ENCODE data around the gene LRRC8C. TPM values are rescaled to one million over a fixed set of nuclear protein-coding genes. Genes with fewer than 3 reads are reported as not detected.

The LRRC8C gene
- total and polyA plus RNA-seq, 4 donors: 0.63 to 3.5 (median 1.5) TPM

DNA sequence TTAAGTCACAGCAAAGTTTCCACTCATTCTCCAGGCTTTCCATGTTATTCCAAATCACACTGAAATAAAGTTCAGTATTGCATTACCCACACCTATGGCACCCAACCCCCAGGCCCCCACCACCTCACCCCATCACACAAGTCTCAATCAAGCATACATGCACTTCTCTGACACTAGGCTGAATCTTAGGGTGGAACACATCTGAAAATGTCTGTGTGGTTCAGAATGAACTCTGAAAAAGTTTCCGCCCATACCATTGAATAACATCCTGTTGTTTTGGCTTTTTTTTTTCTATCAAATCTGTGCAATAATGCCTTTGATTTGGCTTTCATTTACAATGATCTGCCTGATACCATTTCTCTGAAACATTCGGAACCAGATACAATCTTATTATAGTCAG lies 25.8 kb upstream of the LRRC8C start:
- H3K27me3 ChIP-seq (ENCODE audit: control insufficient read depth in 4 of 4, insufficient read depth in 4 of 4, low read length in 3 of 4): no peaks in the 10 kb centered on the region
- H3K9me3 ChIP-seq (ENCODE audit: control insufficient read depth in 4 of 4, low read length in 3 of 4): no peaks in the 10 kb centered on the region
- no peak overlapping the region for H3K9ac ChIP-seq (ENCODE audit: low read depth in 1 of 2, low read length in 2 of 2)
- WGBS: 84% methylated on average over 2 of the region's 2 CpGs
- H3K4me3 ChIP-seq (ENCODE audit: low read depth in 1 of 3, low read length in 3 of 3): no peak overlapping the region
- no peak for TF ChIP-seq HNF4A (conservative IDR thresholded peaks at IDR 0.05)
- TF ChIP-seq, protein P1, sequence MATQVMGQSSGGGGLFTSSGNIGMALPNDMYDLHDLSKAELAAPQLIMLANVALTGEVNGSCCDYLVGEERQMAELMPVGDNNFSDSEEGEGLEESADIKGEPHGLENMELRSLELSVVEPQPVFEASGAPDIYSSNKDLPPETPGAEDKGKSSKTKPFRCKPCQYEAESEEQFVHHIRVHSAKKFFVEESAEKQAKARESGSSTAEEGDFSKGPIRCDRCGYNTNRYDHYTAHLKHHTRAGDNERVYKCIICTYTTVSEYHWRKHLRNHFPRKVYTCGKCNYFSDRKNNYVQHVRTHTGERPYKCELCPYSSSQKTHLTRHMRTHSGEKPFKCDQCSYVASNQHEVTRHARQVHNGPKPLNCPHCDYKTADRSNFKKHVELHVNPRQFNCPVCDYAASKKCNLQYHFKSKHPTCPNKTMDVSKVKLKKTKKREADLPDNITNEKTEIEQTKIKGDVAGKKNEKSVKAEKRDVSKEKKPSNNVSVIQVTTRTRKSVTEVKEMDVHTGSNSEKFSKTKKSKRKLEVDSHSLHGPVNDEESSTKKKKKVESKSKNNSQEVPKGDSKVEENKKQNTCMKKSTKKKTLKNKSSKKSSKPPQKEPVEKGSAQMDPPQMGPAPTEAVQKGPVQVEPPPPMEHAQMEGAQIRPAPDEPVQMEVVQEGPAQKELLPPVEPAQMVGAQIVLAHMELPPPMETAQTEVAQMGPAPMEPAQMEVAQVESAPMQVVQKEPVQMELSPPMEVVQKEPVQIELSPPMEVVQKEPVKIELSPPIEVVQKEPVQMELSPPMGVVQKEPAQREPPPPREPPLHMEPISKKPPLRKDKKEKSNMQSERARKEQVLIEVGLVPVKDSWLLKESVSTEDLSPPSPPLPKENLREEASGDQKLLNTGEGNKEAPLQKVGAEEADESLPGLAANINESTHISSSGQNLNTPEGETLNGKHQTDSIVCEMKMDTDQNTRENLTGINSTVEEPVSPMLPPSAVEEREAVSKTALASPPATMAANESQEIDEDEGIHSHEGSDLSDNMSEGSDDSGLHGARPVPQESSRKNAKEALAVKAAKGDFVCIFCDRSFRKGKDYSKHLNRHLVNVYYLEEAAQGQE (IDR thresholded peaks at IDR 0.05): no peak
- no peak for TF ChIP-seq TAF1 (conservative IDR thresholded peaks at IDR 0.05)
- TF ChIP-seq YY1 (IDR thresholded peaks at IDR 0.05): no peak
- TF ChIP-seq ZBTB33 (IDR thresholded peaks at IDR 0.05): no peak
- no peak for TF ChIP-seq HNF4G (IDR thresholded peaks at IDR 0.05)
- no peak for TF ChIP-seq EGR1 (IDR thresholded peaks at IDR 0.05; ENCODE audit: low read depth in 2 of 2)
- no peak for TF ChIP-seq ATF3 (IDR thresholded peaks at IDR 0.05)
- TF ChIP-seq JUND (IDR thresholded peaks at IDR 0.05): no peak
- TF ChIP-seq, protein P2, sequence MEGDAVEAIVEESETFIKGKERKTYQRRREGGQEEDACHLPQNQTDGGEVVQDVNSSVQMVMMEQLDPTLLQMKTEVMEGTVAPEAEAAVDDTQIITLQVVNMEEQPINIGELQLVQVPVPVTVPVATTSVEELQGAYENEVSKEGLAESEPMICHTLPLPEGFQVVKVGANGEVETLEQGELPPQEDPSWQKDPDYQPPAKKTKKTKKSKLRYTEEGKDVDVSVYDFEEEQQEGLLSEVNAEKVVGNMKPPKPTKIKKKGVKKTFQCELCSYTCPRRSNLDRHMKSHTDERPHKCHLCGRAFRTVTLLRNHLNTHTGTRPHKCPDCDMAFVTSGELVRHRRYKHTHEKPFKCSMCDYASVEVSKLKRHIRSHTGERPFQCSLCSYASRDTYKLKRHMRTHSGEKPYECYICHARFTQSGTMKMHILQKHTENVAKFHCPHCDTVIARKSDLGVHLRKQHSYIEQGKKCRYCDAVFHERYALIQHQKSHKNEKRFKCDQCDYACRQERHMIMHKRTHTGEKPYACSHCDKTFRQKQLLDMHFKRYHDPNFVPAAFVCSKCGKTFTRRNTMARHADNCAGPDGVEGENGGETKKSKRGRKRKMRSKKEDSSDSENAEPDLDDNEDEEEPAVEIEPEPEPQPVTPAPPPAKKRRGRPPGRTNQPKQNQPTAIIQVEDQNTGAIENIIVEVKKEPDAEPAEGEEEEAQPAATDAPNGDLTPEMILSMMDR (IDR thresholded peaks at IDR 0.05; ENCODE audit: low read depth, low read length, missing input control): no peak
- no peak for TF ChIP-seq NR2F2 (IDR thresholded peaks at IDR 0.05)
- TF ChIP-seq SP1 (IDR thresholded peaks at IDR 0.05): no peak
- TF ChIP-seq RXRA (IDR thresholded peaks at IDR 0.05): no peak
- no peak for TF ChIP-seq RAD21 (IDR thresholded peaks at IDR 0.05)
- TF ChIP-seq GABPA (IDR thresholded peaks at IDR 0.05 in 1 of 2, conservative IDR thresholded peaks at IDR 0.05 in 1 of 2): no peak
- no peak for TF ChIP-seq FOXA2 (IDR thresholded peaks at IDR 0.05)
- TF ChIP-seq FOXA1 (IDR thresholded peaks at IDR 0.05): no peak
- no peak for TF ChIP-seq MAX (IDR thresholded peaks at IDR 0.05)
- DNase-seq (ENCODE audit: low spot score): no peak
- H3K4me1 ChIP-seq (ENCODE audit: control insufficient read depth in 4 of 4, insufficient read depth in 4 of 4, low read length in 3 of 4): no peaks in the 10 kb centered on the region
- no peaks in the 10 kb centered on the region for H3K36me3 ChIP-seq (ENCODE audit: control insufficient read depth in 4 of 4, insufficient read depth in 3 of 4, low read depth in 1 of 4, low read length in 3 of 4)
- no peak overlapping the region for H3K27ac ChIP-seq (ENCODE audit: low read depth in 1 of 2, low read length in 2 of 2)

All from liver (tissue), 9 donors.